ENCODE data around the gene ETV6.

The ETV6 gene

GRCh38 chr12:11746024-11746771 is 96.7 kb downstream of the ETV6 start:
- DNase-seq: no peak

GRCh38 chr12:11746940-11747716 is 97.7 kb downstream of the ETV6 start:
- no peak for DNase-seq

- no peak for DNase-seq
These were observed 98.5 kb downstream of the ETV6 start for GRCh38 chr12:11747969-11748368.

- DNase-seq: no peak
These were observed 99.4 kb downstream of the ETV6 start for GRCh38 chr12:11748903-11749302.

GRCh38 chr12:11749943-11750690 is 100.6 kb downstream of the ETV6 start:
- DNase-seq: no peak

GRCh38 chr12:11752403-11753149 is 103.1 kb downstream of the ETV6 start:
- no peak for DNase-seq

GRCh38 chr12:11753150-11753499 is 103.7 kb downstream of the ETV6 start:
- DNase-seq: no peak

GRCh38 chr12:11753826-11754225 is 104.4 kb downstream of the ETV6 start:
- no peak for DNase-seq

- no peak for DNase-seq
These were observed 104.8 kb downstream of the ETV6 start for GRCh38 chr12:11754256-11754655.

GRCh38 chr12:11755302-11755930 is 105.9 kb downstream of the ETV6 start:
- no peak for DNase-seq

GRCh38 chr12:11756022-11756421 is 106.5 kb downstream of the ETV6 start:
- no peak for DNase-seq

- no peak for DNase-seq
These were observed 107.0 kb downstream of the ETV6 start for GRCh38 chr12:11756523-11756922.

GRCh38 chr12:11757095-11757494 is 107.6 kb downstream of the ETV6 start:
- DNase-seq: no peak

GRCh38 chr12:11757531-11757930 is 108.1 kb downstream of the ETV6 start:
- no peak for DNase-seq

- DNase-seq: no peak
These were observed 108.6 kb downstream of the ETV6 start for GRCh38 chr12:11758087-11758486.

GRCh38 chr12:11758510-11759493 is 109.3 kb downstream of the ETV6 start:
- no peak for DNase-seq

GRCh38 chr12:11759494-11759878 is 110.0 kb downstream of the ETV6 start:
- no peak for DNase-seq

- no peak for DNase-seq
These were observed 110.4 kb downstream of the ETV6 start for GRCh38 chr12:11759899-11760298.

GRCh38 chr12:11761869-11762567 is 112.5 kb downstream of the ETV6 start:
- no peak for DNase-seq

GRCh38 chr12:11762723-11763326 is 113.4 kb downstream of the ETV6 start:
- no peak for DNase-seq

Data from GOT3 (cell line).